ENCODE measurements around the gene S100A10.

The S100A10 gene

GRCh38 chr1:152003846-152004442, 10.3 kb upstream of the S100A10 start:
- Histone ChIP-seq H3K36me3 (replicated peaks; ENCODE audit: insufficient read depth, low read length) (no peaks in the 10 kb centered on the region), H3K4me1 (ENCODE audit: low read length) (no peaks in the 10 kb centered on the region), H3K4me2 (ENCODE audit: low read depth, low read length) (no peak overlapping the region), H2AFZ (ENCODE audit: low read length) (no peak overlapping the region), H3F3A (ENCODE audit: insufficient read depth, low read length) (no peaks in the 10 kb centered on the region), H3K4me3 (ENCODE audit: low read length) (no peak overlapping the region), H3K9me3 (replicated peaks; ENCODE audit: insufficient read depth, low read length) (no peaks in the 10 kb centered on the region), H3K9ac (ENCODE audit: low read length) (no peak overlapping the region), H3K9me2 (replicated peaks; ENCODE audit: insufficient read depth, low read length) (no peaks in the 10 kb centered on the region), H3K79me2 (ENCODE audit: low read length) (no peaks in the 10 kb centered on the region), H3K27me3 (replicated peaks; ENCODE audit: insufficient read depth, low read length) (no peaks in the 10 kb centered on the region), H3K27ac (ENCODE audit: low read length) (no peak overlapping the region), H4K20me1 (ENCODE audit: insufficient read depth, low read length) (no peaks in the 10 kb centered on the region)
- DNase-seq: no peak
- TF ChIP-seq EZH2 (optimal IDR thresholded peaks at IDR 0.05; ENCODE audit: low read depth, low read length) (no peak), EZH2phosphoT487 (IDR thresholded peaks at IDR 0.05; ENCODE audit: low read length) (no peak), CTCF (IDR thresholded peaks at IDR 0.05; ENCODE audit: low read length) (no peak)

- no peaks in the 10 kb centered on the region for H3K4me1 ChIP-seq (ENCODE audit: low read length)
- no peaks in the 10 kb centered on the region for H3K9me2 ChIP-seq (replicated peaks; ENCODE audit: insufficient read depth, low read length)
- no peaks in the 10 kb centered on the region for H3F3A ChIP-seq (ENCODE audit: insufficient read depth, low read length)
- no peak overlapping the region for H3K9ac ChIP-seq (ENCODE audit: low read length)
- H3K36me3 ChIP-seq (replicated peaks; ENCODE audit: insufficient read depth, low read length): no peaks in the 10 kb centered on the region
- H3K79me2 ChIP-seq (ENCODE audit: low read length): no peaks in the 10 kb centered on the region
- no peak overlapping the region for H3K4me2 ChIP-seq (ENCODE audit: low read depth, low read length)
- H4K20me1 ChIP-seq (ENCODE audit: insufficient read depth, low read length): no peaks in the 10 kb centered on the region
- H3K4me3 ChIP-seq (ENCODE audit: low read length): no peak overlapping the region
- no peak overlapping the region for H2AFZ ChIP-seq (ENCODE audit: low read length)
- no peak for DNase-seq
- no peak for TF ChIP-seq CTCF (IDR thresholded peaks at IDR 0.05; ENCODE audit: low read length)
- no peak for TF ChIP-seq EZH2 (optimal IDR thresholded peaks at IDR 0.05; ENCODE audit: low read depth, low read length)
- no peak for TF ChIP-seq EZH2phosphoT487 (IDR thresholded peaks at IDR 0.05; ENCODE audit: low read length)
- H3K27me3 ChIP-seq (replicated peaks; ENCODE audit: insufficient read depth, low read length): no peaks in the 10 kb centered on the region
- H3K27ac ChIP-seq (ENCODE audit: low read length): no peak overlapping the region
- H3K9me3 ChIP-seq (replicated peaks; ENCODE audit: insufficient read depth, low read length): no peaks in the 10 kb centered on the region
These were observed 9.3 kb upstream of the S100A10 start for GRCh38 chr1:152002960-152003359.

DNA sequence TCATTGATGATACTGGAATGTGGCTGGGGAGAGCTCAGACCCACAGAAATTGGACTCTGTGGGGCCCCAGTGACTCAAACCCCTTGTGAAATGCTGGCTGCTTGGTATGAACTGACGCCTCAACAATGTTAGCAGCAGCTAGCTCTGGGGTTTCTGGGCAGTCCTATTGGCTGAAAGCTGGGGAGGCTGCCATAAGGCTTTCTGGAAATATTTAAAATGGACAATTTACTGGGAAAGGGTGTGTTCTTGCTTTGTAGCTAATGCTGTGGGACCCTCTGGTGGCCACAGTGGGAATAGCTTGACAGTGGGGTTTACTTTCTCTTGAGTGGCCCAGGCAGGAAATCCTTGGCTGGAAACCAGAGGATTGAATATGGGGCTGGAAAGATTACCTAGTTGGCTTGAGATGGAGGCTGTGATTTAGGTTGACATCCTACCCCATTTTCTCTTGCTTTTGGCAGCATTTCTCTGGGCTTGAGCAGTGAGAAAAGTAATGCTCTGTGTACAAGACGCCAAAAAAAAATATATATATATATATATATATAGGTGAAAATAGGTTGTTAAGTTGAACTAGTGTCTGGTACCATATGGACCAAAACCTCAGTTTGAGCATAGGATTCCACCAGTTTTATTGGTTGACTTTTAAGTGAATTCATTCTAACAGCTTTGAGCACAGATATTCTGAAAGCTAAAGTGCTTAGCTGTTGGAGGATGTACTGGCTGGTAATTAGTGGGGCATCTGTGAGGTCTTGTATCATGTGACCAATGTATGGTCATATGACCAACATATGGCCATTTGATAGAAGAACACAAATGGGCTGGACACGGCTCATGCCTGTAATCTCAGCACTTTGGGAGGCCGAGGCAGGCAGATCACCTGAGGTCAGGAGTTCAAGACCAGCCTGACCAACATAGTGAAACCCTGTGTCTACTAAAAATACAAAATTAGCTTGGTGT, 8.2 kb upstream of the S100A10 start:
- no peak overlapping the region for H3K27ac ChIP-seq (ENCODE audit: low read length)
- no peak overlapping the region for H2AFZ ChIP-seq (ENCODE audit: low read length)

More for the DNA sequence above, 8.2 kb upstream of the S100A10 start:
- TF ChIP-seq CTCF (IDR thresholded peaks at IDR 0.05; ENCODE audit: low read length): peak; percentile 99
- no peak for TF ChIP-seq EZH2phosphoT487 (IDR thresholded peaks at IDR 0.05; ENCODE audit: low read length)
- Histone ChIP-seq H4K20me1 (ENCODE audit: insufficient read depth, low read length) (no peaks in the 10 kb centered on the region), H3F3A (ENCODE audit: insufficient read depth, low read length) (no peaks in the 10 kb centered on the region), H3K9me2 (replicated peaks; ENCODE audit: insufficient read depth, low read length) (no peaks in the 10 kb centered on the region), H3K9me3 (replicated peaks; ENCODE audit: insufficient read depth, low read length) (no peaks in the 10 kb centered on the region), H3K4me3 (ENCODE audit: low read length) (no peak overlapping the region), H3K27me3 (replicated peaks; ENCODE audit: insufficient read depth, low read length) (no peaks in the 10 kb centered on the region), H3K9ac (ENCODE audit: low read length) (no peak overlapping the region), H3K79me2 (ENCODE audit: low read length) (no peaks in the 10 kb centered on the region), H3K36me3 (replicated peaks; ENCODE audit: insufficient read depth, low read length) (no peaks in the 10 kb centered on the region), H3K4me1 (ENCODE audit: low read length) (no peaks in the 10 kb centered on the region), H3K4me2 (ENCODE audit: low read depth, low read length) (no peak overlapping the region)
- DNase-seq: peak; percentile 81

Measured in MM.1S (cell line).